DLD1 (cell line): ENCODE measurements around the gene ZNF862.

Experiments used
- in situ Hi-C: cut with HindIII; loops from 2 replicates; pipeline ENCODE4 v1.10.0; 2017; ENCODE audit warnings: low sequenced_read_pairs

Gene ZNF862

DNA sequence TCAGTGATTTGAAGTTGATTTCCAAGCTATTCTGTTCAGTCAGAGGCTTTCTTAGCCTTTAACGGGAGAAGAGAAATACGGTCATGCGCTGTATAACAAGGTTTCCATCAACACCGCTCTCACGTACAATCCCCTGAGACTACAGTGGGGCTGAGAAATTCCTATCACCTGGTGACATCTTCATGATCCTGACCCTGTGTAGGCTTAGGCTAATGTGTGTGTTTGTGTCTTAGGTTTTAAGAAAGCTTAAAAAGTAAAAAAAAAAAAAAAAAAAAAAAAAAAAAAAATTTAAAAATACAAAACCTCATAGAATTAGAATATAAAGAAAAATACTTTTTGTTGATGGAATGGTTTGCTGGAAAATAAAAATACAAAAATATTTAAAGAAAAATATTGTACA, 1.8 kb downstream of the ZNF862 start:
- in situ Hi-C loops = no loop called here

DNA sequence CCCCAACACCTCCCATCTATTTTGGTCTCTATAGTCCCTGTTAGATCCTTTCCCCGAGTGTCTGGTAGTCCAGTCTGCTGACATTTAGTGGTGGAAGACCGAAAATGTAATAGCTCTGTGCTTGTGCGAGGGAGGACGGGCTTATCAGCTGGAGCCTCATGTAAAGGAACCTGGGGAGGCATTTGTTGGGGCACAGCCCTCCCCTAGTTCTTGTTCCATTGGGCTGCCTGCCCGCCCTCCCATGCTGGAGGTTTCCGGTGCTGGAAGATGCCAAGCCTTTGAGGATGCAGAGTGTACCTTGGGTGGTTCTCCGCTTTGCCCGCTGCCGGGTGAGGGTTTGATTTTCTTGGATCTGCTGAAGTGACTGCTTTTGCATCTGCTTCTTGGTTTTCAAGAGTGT, 5.4 kb downstream of the ZNF862 start:
- in situ Hi-C loops = no loop called here

DNA sequence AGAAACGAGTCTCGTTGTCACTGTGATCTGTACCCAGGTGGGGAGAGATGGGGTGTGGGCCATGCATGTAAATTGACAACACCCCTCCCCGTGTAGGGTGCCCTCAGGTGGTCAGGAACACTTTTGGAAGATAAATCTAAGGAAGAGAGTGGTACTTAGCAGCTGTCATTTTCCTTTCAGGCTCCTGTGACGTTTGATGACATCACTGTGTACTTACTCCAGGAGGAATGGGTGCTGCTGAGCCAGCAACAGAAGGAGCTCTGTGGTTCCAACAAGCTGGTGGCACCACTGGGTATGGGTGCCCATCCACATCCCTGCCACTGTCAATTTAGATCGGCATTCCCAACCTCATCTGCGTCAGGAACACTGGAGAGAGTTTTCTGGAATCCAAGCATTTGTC, 6.3 kb downstream of the ZNF862 start:
- in situ Hi-C loops = no loop called here

DNA sequence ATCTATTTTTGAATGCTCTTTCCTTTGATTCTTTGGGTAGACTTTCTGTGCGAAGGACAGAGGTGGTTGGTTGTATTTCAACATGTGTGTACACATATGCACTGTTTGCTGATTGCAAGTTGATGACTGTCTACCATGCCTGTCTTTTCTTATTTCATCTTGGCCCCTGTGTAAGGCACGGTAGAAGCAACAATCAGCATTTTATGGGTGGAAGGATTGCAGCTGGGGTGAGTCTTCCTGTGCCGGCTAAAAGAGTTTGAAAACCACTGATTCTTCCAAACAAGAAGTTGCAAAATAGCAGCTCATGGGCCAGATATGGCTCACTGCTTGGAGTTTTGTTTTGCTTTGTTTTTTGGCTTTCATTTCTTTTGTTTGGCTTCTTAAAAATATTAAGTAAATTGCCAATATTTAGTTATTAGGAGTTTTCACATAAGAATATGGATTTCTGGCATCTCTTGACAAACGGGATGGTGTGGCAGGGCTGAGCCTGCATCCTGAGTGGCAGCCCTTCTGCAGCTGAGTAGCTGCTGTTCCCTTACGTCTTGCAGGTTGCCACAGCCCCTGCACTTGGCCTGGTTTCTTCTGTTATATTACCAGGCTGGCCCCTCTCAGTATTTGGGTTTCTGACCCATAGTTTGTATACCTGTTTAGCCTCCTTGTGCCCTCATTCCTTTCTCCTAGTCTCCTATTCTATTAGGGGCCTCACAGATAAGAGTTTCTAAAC, 7.2 kb downstream of the ZNF862 start:
- in situ Hi-C loops = no loop called here

DNA sequence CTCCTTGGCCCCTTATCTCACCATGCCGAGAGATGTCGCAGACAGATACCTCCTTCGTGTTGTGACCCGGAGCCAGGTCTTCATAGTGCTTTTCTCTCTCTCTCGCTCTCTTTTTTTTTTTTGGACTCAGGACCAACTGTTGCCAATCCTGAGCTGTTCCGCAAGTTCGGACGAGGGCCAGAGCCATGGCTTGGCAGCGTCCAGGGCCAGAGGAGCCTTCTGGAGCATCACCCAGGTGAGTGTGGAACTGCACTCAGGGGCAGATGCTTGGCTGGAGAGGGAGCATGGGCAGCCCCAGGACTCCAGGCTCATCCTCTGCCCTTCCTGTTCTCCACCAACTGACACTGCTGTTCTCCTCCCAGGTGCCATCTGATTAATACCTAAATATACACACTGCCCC, 7.8 kb downstream of the ZNF862 start:
- in situ Hi-C loops = no loop called here

DNA sequence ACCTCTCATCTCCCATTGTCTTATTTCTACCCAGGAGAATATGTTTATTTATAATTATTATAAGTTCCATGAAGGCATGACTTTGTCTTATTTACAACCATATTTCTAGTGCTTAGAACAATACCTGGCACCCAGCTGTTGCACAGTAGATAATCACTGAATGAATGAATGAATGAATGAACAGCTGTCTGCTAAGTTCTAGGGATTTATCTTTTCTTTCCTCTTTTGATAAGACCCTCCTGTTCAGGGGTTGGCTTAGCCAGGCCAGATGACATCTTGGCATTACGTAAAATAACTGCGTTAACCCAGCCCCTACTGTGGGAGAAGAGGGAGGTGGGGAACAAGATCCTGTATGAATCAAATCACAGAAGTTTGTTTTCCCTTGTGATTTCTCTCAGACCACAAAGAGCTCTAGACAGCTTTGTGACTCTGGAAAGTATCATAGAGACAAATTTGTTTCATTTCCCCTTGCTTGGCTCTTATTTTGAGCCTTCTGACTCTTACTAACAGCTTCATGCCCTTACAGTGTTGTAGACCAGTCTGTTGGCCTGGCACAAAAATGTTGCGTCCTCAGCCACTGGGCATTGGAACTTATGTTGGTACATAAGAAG, 8.4 kb downstream of the ZNF862 start:
- in situ Hi-C loops = no loop called here

DNA sequence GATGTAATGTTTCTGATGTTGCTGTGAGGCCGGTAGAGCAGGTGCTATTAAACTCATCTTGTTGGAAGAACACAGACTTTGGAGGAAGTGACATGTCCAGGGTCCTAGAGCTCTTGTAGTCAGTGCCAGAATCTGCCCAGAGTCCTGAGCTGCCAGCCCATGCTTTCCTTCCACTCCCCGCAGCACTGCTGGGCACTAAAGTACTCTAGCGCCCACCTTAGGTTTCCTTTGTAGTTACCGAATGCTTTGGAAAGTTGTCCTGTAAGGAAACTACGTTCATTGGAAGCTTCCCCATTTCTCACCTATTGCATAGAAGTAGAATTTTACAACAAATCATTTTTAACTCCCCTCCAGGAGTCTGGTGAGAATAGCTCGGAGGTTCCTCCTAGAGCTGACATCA, 11.0 kb downstream of the ZNF862 start:
- in situ Hi-C loops = no loop called here

DNA sequence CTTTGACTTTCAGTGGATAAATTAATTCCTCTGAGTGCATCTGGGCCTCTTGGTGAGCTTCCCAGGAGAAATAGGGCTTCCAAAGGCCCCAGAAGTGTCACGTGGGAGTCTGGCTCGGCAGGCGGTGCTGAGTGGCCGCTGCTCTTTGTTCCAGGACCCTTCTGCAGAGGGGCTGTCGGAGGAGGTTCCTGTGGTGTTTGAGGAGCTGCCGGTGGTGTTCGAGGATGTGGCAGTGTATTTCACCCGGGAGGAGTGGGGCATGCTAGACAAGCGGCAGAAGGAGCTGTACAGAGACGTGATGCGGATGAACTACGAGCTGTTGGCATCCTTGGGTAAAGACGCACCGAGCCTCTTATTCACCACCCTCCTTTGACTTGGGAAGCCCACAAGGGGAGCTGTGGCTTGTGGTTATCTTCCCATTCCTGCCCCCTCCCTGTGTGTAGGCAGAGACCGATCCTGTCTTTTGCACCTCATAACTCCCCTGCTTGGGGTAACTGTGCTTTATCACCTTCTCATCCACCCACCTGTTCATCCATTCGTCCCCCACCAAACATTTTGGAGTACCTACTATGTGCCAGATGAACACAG, 11.9 kb downstream of the ZNF862 start:
- in situ Hi-C loops = no loop called here

DNA sequence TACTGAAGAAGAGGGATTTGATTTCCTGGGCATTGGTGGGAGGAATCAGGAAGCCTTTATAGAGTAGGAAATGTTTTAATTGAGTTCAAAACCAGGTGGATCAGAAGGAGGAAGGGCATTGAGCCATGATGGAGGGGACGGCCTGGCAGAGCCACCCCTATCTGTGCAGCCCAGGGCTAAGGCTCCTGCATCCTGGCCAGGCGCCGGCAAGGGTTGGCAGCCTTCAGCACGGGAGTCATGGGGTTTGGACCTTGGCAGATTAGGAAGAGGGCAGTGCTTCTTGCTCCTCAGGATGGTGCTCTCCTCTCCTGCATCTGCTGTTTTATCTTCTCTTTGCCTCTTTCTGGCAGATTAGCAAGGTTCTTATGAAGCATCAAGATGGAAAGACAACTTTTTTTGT, 12.5 kb downstream of the ZNF862 start:
- in situ Hi-C loops = no loop called here

DNA sequence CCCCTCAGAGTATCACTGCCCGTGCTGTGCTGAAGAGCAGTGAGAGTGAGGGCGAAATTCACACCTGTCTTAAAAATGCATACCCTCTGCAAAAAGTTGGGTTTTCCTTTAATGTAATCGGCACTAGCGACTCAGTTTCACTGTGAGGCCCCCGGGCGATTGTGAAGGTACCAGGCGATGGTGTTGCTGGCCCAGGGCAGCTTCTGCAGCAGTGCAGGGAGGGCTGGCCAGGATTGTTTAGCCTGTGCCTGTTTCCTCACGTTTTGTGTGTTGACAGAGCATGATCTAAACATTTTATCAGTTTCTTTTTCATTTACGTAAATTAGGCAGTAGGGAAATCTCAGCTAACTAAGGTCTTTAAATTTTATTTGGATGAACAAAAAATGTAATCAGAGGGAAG, 13.3 kb downstream of the ZNF862 start:
- in situ Hi-C loops = no loop called here

DNA sequence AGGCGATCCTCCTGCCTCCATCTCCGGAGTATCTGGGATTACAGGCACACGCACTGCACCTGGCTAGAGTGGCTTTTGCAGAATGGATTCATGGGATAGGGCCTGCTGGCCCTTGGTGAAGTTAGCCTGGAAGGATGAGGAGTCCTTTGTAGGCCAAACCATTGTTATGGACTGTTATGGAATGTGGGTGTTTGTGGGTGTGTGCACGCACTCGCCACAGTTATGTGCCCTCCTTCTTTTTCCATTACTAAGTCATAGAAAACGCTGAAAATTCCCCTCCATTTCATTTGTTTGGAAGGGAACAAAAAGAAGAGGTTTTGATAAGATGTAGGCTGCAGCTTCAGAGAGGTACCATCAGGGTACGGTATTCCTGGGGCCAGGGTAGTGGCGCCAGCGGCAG, 15.0 kb downstream of the ZNF862 start:
- in situ Hi-C loops = no loop called here

DNA sequence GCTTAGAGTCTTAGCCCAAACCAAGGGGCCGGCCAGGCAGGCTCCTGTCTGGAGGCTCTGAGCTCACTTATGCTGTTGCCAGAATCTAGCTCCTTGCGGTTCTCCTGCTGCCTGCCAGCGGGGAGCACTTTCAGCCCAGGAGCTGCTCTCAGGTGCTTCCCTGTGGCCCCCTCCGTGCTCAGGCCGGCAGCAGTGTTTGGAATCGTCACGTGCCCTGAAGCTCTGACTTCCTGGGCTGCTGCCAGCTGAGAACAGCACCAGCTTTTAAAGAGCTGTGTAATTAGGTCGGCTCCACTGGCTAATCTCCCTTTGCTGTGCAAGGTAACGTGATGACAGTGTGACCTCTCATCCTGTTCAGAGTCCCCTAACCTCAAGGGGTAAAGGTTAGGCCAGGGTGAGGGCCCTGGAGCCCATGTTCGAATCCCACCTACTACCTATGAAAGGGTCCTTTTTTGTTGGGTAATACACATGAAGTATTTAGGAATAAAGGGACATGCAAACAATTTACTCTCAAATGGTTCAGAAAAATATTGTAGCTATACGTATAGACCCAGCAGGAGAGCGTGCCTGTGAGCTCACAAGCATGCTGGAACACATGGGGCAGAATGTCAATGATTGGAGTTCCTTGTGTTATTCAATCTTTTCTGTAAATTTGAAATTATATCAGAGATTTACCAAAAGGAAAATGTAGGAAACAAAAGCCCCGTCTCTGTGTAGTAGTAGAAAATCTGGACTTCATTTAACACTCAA, 16.6 kb downstream of the ZNF862 start:
- in situ Hi-C loops = no loop called here

DNA sequence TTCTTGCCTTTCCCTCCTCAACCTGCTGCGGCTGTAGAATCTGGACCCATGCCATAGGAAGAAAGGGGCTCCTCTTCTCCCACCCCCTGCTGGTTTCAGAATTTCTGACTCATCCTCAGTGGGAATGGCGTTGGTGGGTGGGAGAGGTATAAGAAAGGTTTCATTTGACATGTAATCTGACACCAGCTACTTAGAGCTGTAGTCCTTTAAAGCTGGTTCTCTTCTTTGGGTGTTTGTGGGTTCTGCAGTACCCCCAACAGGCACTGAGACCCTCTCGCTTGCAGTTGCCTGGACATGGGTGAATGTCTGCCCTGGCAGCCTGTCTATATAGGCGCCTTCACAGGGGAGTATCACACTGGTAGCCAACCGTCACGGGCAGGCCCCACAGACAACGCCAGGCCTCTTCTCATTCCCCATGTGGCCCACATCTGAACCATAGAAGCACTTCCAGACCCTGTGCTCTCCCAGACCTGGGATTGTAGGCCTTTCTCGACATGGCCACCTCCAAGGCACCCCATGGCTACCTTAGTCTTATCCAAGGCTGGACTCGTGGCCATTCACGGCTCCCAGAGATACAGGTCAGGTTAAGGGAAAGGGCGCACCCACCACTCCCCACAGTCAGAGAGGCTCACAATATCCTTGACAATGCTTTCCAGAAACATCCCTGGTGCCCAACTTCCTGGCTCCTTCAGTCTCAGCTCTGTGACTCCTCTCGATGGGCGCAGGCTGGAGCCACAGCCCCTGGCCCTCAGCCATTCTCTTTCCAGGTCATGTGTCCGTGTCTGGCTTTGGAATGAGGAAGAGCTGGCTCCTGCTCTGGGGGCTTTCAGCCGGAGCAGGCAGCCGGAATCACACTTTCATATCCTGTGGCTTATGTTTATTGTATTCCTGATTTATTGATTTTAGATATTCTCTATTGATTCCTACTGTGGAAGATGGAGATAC, 17.5 kb downstream of the ZNF862 start:
- in situ Hi-C loops = no loop called here

DNA sequence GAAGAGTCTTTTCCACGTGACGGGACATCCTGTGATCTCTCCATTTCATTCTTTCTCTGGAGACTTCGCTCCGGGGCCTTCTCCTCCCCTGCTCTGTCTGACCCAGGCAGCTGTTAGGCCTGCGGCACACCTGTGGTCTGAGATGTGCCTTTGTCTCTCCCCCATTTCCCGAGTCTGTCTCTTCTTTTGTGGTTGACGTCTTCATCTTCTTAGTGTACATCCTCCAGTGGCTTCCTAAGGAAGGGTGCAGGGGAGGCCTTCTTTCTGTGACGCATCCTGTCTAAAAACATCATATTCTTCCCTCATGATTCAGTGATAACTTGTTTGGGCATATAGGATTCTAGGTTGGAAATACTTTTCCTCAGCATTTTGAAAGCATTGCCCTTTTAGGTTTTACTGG, 18.4 kb downstream of the ZNF862 start:
- in situ Hi-C loops = no loop called here

DNA sequence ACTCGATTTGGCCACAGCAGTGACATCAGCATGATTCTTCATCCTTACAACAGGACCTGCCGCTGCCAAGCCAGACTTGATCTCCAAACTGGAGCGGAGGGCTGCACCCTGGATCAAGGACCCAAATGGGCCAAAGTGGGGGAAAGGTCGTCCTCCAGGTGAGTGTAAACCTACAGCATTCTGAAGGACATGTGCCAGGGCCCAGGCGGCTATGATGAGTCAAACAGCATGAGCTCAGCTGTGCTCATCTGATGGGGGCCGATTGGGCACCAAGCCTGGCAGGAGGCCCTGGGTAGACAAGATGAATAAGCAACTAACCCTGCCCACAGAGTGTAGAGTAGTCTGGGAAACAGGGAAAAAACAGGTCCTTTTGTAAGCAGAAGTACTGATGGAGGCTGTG, 21.2 kb downstream of the ZNF862 start:
- in situ Hi-C loops = no loop called here

DNA sequence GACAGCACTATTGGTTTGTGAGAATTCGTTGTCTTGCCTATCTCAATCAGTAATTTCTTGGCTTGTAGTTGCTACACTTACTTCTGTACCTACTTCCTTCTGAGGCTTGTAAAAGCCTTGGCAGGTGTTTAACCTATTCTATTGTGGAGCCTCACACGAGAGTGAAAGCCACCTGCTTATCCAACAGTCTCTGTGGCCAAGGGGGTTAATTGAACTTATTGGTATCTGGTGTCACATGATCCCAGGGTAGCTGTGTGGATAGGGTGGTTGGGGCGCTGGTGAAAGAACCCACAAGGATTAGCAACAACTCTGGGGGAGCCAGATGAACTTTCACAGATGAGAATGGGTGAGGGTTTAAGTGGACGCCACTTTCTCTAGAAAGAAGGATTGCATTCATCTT, 21.7 kb downstream of the ZNF862 start:
- in situ Hi-C loops = no loop called here

DNA sequence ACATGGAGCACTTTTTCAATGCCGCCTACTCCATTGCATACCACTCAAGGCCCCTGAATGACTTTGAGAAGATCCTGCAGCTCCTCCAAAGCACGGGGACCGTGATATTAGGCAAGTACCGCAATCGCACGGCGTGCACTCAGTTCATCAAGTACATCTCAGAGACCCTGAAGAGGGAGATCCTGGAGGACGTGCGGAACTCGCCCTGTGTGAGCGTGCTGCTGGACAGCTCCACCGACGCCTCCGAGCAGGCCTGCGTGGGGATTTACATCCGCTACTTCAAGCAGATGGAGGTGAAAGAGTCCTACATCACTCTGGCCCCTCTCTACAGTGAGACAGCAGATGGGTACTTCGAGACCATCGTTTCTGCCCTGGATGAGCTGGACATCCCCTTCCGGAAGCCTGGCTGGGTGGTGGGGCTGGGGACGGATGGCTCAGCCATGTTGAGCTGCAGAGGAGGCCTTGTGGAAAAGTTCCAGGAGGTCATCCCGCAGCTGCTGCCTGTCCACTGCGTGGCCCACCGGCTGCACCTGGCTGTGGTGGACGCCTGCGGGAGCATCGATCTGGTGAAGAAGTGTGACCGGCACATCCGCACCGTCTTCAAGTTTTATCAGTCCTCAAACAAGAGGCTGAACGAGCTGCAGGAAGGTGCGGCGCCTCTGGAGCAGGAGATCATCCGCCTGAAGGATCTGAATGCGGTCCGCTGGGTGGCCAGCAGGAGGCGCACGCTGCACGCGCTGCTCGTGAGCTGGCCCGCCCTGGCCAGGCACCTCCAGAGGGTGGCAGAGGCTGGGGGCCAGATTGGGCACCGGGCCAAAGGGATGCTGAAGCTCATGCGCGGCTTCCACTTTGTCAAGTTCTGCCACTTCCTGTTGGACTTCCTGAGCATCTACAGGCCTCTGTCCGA, 22.9 kb downstream of the ZNF862 start:
- in situ Hi-C loops = no loop called here

DNA sequence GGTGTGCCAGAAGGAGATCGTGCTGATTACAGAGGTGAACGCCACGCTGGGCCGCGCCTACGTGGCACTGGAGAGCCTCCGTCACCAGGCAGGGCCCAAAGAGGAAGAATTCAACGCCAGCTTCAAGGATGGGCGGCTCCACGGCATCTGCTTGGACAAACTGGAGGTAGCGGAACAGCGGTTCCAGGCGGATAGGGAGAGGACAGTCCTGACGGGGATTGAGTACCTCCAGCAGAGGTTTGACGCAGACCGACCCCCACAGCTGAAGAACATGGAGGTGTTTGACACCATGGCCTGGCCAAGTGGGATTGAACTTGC, 23.5 kb downstream of the ZNF862 start:
- in situ Hi-C loops = no loop called here

DNA sequence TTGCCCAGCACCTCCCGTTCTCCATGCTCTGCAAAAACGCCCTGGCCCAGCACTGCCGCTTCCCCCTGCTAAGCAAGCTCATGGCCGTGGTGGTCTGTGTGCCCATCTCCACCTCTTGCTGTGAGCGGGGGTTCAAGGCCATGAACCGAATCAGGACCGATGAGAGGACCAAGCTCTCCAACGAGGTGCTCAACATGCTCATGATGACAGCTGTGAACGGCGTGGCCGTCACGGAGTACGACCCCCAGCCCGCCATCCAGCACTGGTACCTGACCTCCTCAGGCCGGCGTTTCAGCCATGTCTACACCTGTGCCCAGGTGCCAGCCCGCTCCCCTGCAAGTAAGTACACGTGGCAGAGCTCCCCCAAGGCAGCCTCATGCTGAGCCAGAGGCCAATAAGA, 24.0 kb downstream of the ZNF862 start:
- in situ Hi-C loops = no loop called here

DNA sequence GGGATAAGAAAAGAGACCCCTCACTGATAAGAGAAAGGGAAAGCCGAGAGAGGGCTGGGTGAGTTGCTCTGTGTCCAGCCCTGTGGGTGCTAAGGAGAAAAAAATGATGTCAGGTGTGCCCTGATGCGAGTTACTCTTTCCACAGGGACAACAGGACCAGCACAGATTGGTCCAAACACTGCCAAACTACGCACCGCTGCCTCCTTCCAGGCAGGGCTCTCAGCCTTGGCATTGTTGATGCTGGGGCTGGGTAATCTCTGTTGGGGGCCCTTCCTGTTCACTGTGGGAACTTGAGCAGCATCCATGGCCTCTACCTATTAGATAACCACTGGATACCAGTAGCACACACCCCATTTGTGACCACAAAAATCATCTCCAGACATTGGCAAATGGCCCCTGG, 25.3 kb downstream of the ZNF862 start:
- in situ Hi-C loops = no loop called here
